LoVo (cell line): ENCODE measurements around the gene SRGAP2B.
"Not testable (repeated sequence)": the region's sequence is repeated elsewhere in the genome, so short reads cannot be mapped to it uniquely, and the experiment has no call there.

Experiments used
- DNase-seq: peaks from one replicate; pipeline ENCODE4 v3.0.0-alpha.2; 2016; ENCODE audit warnings: low spot score

Gene SRGAP2B

DNA sequence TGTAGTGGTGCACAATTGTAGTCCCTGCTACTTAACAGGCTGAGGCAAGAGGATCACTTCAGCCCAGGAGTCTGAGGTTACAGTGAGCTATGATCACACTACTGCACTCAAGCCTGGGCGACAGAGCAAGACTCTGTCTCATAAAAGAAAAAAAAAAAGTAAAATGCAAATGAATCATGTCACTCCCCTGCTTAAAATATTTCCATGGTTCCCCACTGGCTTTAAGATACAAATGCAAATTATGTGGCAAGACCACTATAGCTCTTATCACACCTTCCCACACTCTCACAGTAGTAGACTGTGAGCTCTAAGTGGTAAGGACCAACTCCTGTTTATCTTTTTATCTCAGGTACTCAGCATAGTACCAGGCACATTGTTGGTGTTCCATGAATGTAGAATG lies 53.6 kb downstream of the SRGAP2B start:
- not testable (repeated sequence) for DNase-seq

GRCh38 chr1:145036019-145036418 lies 59.1 kb downstream of the SRGAP2B start:
- DNase-seq = not testable (repeated sequence)

DNA sequence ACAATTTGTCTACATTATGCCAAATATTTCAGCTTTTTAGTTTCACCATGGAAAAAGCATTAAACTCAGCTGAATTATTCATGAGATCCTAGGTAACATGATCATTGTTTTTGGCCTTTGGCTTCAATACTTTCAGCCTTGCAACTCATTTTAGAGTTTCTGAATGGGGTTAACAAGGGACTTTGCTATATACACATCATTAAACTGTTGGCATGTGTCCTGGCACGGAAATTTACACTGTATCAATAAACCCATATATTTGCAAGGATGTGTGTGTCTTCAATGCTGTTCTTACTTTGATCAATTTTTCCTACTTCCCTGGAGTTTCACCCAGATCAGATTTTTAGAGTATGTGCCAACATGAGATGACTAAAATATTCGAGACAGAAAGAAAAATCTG lies 61.6 kb downstream of the SRGAP2B start:
- not testable (repeated sequence) for DNase-seq

DNA sequence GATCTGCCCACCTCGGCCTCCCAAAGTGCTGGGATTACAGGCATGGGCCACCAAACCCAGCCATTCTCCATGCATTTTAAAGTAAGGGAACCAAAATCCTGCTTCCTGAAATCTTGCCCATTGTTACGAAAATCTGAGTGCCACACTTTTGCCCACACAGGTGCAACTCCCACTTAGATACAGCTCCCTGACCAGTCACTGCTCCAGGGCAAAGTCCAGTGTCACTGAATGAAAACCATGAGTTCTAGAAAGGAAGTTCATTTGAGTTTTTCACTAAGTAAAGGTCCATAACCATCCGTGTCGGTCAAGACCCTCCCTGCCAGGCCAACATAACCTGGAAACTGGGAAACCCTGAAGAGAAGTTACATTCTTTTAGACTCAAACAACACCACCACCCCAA lies 67.9 kb downstream of the SRGAP2B start:
- DNase-seq = not testable (repeated sequence)

DNA sequence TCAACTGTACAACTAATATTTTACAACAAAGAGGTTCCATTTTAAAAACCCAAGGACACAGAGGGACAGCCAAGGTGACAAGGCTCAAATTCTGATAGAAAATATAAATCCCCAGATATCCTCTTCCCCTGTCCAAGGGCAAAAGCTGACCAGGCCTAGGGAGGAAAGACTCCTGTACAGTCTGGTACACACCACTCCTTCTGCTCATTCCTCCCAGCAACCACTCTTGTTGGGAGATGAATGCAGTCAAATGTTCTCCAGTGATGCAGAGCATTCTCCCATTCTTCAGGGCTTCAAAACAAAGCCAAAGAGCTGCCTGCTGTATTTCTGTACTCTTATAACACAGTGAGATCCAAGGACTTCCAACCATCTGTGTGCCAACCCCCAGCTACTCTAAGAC lies 69.8 kb downstream of the SRGAP2B start:
- DNase-seq = not testable (repeated sequence)

- not testable (repeated sequence) for DNase-seq
Observed at GRCh38 chr1:145022259-145022658, 72.9 kb downstream of the SRGAP2B start.

- DNase-seq = not testable (repeated sequence)
Observed at GRCh38 chr1:145021749-145022148, 73.4 kb downstream of the SRGAP2B start.

DNA sequence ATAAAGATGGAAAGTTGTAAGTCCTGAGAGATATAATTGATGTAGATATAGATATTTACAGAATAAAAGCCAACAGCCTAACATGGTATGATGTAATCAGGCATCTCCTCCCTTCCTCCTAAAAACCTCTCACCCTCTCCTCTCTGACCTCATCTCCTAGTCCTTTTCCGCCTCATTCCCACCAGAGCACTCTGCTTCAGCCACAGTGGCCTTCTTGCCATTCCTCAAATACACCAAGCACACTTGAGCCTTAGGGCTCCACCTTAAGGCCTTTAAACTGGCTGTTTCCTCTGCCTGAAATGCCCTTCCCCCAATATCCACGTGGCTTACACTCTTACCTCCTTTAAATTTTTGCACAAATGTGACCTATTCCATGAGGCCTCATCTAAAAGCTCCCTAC lies 75.4 kb downstream of the SRGAP2B start:
- DNase-seq = not testable (repeated sequence)

GRCh38 chr1:145017725-145018124 lies 77.4 kb downstream of the SRGAP2B start:
- not testable (repeated sequence) for DNase-seq

DNA sequence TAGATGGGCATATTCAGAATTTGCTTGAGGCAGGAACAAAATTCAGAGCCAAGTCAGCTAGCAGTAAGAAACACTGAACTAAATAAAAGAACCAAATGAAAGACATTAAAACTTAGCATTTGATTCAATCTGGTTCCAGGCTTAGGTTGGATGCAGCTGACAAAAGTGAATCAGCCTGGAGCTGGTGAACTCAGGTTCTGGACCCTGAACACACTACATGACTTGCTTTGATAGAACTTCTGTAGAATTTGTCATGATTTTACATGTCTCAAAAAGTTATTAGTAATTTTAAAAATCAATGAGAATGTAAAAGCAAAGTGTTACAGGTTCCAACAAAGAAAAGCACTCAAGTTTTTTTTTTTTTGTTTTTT lies 78.7 kb downstream of the SRGAP2B start:
- not testable (repeated sequence) for DNase-seq

DNA sequence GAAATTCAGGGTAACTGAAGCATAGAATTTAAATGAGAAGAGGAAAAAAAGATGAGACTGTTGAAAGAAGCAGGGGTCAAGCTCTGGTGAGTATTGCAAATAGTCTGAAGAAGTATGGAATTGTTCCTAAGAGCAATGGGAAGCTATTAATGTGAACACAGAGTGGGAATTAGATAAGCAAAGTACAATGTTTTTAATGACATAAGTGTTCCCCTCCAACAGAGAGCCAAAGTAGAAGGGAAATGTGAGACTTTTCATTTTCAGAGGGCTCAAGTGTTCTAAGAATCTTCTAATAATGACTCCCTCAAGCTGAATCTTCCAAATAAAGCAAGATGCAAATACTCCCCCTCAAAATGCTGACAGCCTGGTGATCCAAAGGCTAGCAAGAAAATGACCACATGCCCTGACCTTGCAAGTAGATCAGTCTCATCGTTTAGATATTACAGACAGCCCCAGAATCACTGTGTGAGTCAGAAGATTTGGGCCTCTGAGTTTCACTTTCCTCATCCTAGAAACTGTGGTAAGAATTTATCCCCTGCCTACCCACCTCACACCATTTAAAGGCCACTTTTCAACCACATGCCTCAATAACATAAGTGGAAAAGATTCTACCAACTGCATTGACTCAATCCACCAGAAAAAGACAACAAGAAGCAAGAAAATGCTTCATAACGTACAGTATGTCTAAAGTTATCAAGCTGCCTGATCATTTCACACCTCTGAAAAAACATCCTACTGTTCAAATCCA lies 79.2 kb downstream of the SRGAP2B start:
- not testable (repeated sequence) for DNase-seq

DNA sequence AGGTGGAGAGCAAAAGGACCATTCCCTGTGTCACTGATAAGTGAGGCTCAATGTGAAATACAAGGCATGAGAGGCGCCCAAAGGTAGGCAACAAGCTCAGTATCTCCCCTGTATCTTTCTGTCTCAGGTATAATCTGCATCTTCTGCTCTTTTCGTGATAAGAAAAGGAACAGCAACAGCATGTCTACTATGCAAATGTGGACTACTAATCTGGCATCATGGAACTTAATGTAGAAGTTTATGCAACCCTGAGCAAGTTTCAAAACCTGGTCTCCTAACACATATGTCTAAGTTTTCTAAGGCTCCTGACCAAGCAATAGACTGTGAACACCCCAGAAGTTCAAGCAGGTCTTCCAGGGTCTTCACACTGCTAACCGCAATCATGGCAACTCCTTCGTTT lies 81.8 kb downstream of the SRGAP2B start:
- DNase-seq = not testable (repeated sequence)

DNA sequence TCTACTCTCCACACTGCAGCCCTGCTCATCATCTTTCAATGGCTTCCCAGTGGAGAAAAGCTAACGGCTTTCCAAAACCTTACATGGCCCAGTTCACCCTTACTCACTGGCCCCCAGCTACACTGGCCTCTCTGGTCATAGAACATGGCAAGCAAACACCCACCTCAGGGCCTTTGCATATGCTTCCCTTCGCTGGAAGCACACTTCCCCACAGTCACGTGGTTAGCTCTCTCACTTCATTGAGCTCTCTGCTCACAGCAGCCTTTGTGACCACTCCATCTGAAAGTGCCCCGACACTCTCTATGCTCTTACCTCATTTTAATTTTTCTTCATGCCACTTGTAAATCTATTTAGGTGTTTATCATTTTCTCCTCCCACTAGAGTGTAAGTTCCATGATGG lies 83.3 kb downstream of the SRGAP2B start:
- not testable (repeated sequence) for DNase-seq

DNA sequence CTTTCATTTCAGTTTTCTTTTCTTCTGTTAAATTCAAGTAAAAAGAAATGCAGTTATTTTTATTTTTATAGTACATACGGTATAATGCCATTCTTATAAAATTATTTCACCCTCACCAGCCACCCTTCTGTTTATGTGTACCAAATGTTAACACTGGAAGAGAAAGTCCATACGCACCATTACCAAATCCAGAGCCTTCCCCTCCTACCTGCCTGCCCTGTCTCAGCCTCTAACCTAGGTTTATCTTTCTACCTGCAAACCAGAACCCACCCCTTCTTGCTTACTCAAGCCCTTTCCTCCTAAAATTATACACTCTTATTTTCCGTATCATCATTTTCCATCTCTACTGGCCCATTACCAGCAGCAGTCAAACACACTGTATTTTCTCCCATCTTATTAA lies 84.5 kb downstream of the SRGAP2B start:
- DNase-seq = not testable (repeated sequence)

- DNase-seq = not testable (repeated sequence)
Observed at GRCh38 chr1:145009928-145010327, 85.2 kb downstream of the SRGAP2B start.

GRCh38 chr1:145008388-145008787 lies 86.7 kb downstream of the SRGAP2B start:
- not testable (repeated sequence) for DNase-seq

- not testable (repeated sequence) for DNase-seq
Observed at GRCh38 chr1:145005142-145005541, 90.0 kb downstream of the SRGAP2B start.

GRCh38 chr1:145001381-145001780 lies 93.7 kb downstream of the SRGAP2B start:
- DNase-seq = not testable (repeated sequence)

DNA sequence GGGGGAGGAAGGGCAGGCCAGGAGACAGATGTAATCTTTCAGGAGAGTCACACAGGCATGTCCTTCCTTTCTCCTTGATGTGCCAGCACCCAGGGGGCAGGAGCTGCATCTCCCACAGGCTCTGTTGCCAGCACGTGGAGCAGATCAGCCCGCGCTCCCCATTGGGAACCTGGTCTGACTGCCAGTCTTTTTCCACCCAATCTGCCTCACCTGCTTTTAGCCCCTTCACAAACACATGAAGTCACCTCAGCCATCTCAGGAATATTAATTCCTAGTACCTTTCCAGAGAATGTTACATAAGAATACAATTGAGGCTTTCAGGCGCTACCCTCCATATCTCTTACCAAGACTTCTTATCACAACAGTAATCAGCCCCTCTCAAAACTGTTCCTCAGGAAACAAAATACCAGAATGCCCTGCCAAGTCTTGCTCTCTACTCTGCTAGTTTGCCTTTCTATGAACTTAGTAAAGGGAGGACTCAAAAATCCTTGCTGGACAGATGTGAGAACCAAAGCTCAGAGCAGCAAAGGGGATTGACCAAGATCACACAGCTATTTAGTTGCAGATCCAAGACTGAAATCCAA lies 94.3 kb downstream of the SRGAP2B start:
- not testable (repeated sequence) for DNase-seq

DNA sequence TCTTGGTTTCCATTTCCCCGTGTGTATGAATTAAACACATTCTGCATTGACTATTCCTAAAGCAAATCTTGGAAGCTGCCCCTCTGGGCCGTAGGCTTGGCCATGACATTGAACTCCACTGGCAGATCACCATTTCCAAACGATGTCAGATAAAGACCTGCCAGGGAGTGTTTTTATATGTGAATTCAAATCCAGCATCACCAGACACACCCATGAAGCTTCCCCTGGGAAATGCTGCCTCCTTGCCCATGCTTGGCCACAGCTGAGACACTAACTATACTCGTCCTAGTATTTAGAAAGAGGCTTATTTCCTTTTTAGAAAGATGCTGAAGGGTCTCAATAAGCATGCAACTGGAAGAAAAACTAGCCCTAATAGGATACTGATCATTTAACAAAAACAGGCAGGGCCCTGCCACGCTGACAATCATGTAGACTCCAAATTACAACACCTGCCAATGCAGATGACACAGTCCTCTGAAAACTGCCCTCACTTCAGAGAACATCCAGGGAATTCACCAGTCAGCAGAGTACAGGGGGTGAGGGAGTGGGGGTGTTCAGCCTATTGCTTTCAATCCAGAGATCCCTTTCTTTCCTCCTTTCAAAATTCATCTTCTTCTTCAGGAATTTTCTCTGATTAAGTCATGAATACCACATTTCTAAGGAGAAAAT lies 94.9 kb downstream of the SRGAP2B start:
- not testable (repeated sequence) for DNase-seq

- not testable (repeated sequence) for DNase-seq
Observed at GRCh38 chr1:144998981-144999273, 96.2 kb downstream of the SRGAP2B start.

DNA sequence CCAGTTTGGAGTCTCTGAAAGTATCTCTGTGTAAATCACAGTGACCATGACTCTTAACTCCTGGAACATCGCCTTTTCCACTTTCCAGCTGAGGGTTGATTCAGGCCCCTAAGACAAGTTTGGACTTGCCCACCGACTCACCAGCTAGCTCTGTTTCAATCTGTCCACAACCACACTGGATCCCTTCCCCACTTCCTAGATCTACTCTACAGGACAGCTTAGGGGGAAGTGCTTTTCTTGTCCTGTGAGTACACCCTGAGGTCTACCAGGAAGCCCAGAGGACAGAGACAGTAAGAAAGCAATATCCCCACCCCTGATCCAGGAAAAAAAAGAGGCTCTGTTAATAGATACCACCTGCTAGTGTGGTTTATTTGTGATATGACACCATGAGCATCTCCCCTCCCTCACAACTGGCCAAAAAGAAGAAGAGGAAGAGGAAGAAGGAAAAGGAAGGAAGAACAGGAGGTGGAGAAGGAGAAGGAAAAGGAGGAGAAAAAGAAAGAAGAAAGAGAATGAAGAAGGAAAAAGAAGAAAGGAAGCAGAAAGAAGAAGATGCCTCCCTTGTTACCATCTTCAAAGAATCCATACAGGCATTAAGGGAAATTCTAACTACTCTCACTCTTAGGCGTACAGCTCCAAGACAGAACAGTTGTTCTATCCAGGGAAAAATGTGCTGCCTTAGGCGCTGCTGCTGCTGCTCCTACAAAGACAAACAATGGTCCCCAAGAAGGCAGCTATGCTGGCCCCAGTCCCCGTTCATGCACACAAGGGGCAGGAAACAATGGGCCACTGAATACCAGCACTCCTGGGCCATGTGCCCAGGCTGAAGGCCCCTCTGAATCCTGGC lies 96.8 kb downstream of the SRGAP2B start:
- not testable (repeated sequence) for DNase-seq
